Ureter (tissue), 1 donor: ENCODE data around the gene VCAN. TPM values are rescaled to one million over a fixed set of nuclear protein-coding genes. Genes with fewer than 3 reads are reported as not detected.
"Not testable (repeated sequence)": the region's sequence is repeated elsewhere in the genome, so short reads cannot be mapped to it uniquely, and the experiment has no call there.

ENCODE experiments used
- DNase-seq: peaks from one replicate; pipeline ENCODE4 v3.0.0-alpha.2; 2020; ENCODE audit warnings: low spot score
- total RNA-seq: library from RNA; stranded (reverse); gene quantifications from one replicate; pipeline ENCODE4 v1.2.4, GENCODE V29; 2023
- donor health status: DM: yes; HTN: yes; CAD: no.

Gene VCAN
- 75.9 TPM for total RNA-seq

DNA sequence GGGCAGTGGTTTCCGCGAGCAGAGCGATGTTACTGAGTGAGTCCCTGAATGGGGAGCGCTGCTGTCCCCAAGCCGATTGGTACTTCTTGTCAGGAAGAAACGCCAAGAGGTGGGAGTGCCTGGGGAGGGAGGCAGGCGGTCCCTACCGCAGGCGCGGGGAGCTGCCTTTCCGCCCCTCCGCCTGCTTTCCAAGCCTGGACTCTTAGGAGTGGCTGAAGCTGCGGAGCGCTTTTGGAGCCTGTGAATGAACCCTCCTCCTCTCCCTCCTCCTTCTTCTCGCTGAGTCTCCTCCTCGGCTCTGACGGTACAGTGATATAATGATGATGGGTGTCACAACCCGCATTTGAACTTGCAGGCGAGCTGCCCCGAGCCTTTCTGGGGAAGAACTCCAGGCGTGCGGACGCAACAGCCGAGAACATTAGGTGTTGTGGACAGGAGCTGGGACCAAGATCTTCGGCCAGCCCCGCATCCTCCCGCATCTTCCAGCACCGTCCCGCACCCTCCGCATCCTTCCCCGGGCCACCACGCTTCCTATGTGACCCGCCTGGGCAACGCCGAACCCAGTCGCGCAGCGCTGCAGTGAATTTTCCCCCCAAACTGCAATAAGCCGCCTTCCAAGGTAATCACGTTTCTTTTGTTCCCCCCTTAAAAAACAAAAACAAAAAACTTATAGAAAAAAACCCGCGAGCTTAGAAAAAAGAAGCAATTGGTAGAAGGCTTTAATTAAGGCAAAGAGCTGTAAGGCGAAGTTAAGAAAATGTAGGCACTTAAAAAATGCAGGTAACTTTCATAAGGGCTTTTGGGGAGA, at the start of gene VCAN:
TSS of gene VCAN (plus strand) at position 340 of the 808 bp plus-strand sequence. CDS start 11,775 bp downstream, outside the sequence.
- peak; percentile 66 for DNase-seq

DNA sequence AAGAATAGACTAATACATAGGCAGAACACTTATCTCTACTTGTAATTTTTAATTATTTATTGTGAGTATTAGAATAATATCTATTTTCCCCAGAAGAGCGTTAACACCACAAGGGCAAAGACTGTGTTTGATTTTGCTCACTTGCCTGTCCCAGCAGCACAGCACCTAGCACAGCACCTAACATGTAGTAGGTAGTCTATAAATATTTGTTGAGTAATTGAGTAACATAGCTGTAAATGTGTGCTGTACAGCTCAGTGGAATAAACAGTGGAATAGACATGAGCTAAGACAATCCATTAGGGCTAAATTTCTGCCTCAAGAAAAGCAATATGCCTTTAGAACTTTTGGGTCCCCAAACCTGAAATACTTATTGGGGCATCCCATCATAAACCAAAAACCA, 49.3 kb upstream of the VCAN start:
- no peak for DNase-seq

DNA sequence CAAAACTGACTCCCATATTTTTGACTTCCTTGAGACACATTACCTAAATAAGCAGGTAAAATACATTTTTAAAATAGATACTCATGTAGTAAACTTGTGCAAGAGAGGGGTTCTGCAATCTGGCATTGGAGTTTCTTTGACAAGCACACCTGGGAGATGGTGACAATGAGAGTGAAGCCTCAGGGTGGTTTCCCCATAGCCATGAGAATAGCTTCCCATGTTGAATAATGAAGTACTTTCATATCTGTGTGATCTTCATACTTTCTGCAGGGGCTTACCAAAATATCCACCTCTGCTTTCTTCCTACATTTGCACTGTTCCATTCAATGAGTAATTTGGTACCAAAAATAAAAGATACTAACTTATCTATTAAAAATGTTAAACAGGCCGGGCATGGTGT, 44.7 kb upstream of the VCAN start:
- no peak for DNase-seq

DNA sequence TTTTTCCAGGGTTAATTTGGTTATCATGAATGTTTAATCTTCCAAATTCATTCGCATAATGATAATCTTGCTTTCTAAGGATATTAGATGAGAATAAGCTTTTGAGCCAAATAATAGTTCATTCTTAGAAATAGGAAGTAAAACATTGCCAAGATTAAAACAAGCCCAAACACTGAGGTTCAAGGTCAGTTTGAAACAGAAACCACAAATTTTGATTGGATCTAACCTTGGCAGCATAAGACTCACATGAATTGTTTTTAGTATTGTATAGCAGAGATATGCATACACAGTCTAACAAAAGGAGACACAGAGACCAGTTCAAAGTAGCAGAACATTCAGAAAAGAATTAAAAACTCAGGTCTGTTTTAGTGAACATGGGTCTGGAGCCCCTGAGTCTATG, 43.4 kb upstream of the VCAN start:
- no peak for DNase-seq

DNA sequence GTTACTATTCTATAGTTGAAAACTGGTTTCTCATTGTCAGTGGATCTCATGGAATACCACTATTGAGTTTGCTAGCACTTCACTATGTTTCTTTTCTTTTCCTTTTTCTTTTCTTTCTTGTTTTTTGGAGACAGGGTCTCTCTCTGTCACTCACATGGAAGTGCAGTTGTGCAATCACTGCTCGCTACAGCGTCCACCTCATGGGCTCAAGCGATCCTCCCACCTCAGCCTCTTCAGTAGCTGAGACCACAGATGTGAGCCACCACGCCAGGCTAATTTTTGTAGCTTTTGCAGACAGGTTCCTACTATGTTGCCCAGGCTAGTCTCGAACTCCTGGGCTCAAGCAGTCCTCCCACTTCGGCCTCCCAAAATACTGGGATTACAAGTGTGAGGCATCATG, 42.7 kb upstream of the VCAN start:
- DNase-seq, result no peak

DNA sequence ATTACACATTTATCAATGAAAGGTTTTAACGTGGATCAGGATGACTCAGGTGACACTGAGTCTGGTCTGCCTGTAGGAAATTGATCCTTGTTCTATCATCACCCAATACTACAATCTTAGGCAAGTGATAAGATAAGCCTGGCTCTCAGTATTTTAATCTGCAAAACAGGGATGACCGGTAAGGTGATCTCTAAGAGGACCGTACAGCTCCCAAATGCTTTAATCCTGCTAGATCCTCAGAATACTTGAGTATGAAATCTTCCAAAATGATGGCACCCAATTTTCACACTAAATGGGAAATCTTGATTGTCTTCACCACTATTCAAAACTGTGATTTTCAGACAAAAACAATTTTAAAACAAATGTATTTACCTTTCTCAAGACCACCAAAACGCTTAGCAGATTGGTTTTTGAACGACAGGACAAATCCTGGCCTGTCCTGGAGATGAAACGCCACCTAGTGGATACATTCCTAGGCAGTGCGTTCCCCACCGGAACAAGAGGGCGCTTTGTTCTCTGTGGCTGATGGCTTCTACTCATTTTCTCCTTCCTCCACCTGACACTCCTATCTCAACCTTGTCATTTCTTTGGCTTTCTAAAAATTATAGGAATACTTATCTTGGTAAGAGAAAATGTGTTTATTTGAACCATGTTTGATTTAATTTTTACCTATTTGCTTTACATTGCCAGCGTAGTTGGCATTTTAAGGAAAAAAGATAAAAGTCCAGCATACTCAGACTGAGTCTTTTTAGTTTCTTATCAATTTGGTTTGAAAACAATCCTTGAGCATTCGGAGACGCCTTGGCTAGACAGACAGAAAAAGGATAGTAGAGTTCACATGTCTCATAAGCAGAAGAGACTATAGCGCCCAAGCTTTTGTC, 41.2 kb upstream of the VCAN start:
- peak; percentile 59 for DNase-seq

DNA sequence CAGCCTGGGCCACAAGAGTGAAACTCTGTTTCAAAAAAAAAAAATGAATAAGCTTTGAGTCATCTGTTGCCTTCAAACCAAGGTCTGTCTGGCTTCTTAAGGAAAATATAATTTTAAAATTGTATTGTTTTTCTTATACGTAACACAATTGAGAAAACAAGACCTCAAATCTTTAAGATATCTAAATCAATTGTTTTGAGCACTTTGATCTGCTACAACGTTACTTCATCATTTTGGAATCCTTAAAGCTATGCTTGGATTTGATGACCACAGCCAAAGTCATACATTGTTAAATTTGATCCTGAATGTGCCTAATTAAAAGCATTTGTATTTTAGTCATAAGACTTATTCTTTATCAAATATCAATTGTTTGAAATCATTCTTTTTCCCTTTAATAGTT, 37.7 kb upstream of the VCAN start:
- DNase-seq, result no peak

DNA sequence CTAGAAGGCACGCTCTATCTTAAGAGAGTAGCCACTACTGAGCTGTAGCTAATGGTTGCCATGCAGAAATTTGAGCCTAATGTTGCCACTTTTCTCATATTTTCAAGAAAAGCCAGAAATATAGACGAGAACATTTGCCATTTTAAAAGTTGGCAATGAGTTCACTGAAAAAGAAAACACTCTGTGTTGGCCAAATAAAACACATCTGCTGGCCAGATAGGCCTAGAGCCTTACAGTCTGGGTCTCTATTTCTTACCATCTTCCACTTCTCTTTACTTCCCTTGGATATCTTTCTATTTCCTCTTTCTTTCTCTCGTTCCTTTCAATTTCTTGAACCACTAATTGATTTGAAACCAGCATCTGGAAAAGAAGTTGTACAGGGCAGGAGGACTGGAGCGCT, 36.6 kb upstream of the VCAN start:
- DNase-seq, result no peak

DNA sequence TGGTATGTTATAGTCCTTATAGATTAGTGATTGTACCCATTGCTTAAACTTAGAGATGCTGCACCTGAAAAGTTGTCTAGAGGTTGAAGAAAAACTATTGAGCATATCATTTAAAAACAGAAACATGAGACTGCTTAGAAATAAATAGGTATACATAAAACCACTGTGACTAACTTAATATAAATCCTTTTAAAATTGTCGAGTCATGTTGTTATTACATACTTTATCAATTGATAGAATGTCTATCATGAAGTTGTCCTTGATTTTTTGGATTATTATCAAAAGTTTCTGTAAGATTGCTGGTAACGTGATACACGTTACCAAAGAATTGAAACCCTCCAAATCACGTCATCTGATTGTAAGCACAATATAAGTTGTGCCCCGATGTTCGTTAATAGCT, 35.3 kb upstream of the VCAN start:
- no peak for DNase-seq

DNA sequence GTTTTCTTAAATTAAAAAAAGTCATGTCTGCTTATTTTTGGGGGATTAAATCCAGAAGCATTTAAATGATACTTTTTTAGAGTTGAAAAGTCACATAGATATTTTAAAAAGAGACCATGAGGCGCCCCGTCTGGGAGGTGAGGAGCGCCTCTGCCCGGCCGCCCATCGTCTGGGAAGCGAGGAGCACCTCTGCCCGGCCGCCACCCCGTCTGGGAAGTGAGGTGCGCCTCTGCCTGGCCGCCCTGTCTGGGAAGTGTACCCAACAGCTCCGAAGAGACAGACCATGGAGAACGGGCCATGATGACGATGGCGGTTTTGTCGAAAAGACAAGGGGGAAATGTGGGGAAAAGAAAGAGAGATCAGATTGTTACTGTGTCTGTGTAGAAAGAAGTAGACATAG, 33.8 kb upstream of the VCAN start:
- not testable (repeated sequence) for DNase-seq

DNA sequence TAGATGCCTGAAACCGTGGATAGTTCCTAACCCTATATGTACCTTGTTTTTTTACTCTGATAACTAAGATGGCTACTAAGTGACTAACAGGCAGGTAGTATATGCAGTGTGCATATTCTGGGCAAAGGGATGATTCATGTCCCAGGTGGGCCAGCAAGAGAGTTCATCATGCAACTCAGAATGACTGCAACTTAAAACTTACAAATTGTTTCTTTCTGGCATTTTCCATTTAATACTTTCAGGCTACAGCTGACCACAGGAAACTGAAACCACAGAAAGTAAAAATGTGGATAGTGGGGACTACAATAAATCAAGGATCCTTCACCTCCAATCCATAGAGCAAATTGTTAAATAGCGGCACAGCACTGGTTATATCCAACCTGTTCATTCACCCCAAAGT, 30.7 kb upstream of the VCAN start:
- DNase-seq, result no peak

DNA sequence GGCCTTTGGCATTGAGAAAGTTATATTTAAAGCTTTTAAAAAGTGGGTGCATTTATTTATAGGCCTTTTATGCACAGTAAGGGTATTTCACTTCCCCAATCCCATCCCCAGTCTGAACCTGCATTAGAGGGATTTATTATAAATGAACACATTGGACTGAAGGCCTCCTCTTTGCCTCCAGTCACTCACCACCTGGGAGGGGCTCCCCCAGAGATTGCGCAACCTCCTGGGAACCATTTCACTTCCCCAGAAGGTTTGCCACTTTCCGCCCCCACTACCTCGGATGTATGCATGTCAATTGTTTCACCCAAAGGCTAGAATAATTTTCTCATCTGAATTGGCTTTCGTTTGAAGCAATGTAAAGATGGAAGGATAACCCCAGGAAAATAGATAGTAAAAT, 29.8 kb upstream of the VCAN start:
- no peak for DNase-seq

DNA sequence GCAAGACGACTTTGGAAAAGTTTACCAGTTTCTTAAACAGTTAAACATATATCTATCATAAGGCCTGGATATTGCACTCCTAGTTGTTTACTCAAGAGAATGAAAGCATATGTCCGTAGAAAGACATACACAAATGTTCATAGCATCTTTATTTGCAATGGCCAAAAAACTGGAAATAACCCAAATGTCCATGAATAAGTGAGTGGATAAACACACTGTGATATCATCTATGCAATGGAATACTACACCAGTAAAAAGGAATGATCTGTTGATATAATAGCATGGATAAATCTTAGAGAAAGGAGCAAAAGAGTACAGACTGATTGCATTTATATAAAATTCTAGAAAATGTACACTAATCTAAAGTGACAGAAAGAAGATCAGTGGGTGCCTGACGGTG, 28.0 kb upstream of the VCAN start:
- DNase-seq, result no peak

DNA sequence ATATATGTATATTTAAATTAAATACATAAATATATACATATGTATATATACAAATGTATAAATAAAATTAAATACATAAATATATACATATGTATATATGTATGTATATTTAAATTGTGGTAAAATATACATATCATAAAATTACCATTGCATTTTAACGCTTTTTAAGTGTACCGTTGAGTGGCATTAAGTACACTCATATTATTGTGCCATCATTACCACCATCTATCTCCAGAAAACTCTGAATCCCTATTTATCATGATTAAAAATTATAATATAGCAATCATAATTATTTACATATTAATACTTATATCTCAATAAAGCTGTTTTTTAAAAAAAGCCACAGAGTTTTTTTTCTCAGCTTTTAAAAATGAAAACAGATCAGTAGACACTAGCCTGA, 27.1 kb upstream of the VCAN start:
- no peak for DNase-seq

DNA sequence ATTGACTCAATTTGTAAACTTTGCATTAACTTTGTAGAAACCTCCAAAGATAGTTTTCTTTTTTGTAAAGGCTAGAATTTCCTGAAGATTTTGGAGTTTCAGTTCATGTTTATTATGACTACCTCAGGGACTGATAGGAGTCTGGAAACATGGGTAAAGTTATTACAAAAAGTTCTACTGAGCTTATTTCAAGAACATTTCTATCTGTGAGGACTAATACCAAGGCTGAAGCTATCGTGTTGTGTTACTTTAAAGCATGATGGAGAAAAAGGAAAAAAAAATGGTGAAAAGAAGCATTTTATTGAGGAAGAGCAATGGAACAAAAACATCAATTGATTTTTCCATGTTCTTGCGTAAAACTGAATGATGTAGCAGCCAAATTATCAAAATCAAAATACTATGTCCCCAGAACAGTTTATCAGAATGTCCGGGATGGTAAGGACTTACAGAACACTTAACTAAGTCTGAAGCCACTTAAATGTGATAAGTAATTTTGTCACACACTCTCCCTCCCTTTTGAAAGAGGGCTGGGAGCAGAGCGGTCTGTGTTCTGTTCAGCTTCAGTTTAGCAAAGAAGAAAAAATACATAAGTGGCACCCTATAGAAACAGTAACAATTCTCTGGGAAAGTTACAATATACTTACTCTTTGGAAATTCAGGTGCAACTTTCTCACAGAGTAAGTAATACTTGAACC, 25.1 kb upstream of the VCAN start:
- no peak for DNase-seq

DNA sequence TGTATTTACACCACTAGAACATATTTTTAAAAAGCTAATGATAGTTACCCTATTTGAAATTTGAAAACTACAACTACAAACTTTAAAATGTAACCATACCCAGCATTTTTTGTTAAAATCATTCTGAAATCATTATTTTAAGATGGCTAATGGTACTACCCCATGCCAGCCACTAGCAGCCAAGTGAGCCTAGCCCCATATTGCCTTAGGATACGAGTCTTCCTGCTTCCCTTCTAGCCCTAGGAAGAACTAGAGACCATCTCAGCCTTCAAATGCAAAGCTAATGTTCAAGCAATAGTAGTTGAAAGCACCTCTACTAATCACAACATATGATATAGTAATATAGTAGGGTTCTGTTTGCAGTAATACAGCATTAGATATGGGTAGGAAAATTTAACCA, 24.0 kb upstream of the VCAN start:
- DNase-seq, result no peak

DNA sequence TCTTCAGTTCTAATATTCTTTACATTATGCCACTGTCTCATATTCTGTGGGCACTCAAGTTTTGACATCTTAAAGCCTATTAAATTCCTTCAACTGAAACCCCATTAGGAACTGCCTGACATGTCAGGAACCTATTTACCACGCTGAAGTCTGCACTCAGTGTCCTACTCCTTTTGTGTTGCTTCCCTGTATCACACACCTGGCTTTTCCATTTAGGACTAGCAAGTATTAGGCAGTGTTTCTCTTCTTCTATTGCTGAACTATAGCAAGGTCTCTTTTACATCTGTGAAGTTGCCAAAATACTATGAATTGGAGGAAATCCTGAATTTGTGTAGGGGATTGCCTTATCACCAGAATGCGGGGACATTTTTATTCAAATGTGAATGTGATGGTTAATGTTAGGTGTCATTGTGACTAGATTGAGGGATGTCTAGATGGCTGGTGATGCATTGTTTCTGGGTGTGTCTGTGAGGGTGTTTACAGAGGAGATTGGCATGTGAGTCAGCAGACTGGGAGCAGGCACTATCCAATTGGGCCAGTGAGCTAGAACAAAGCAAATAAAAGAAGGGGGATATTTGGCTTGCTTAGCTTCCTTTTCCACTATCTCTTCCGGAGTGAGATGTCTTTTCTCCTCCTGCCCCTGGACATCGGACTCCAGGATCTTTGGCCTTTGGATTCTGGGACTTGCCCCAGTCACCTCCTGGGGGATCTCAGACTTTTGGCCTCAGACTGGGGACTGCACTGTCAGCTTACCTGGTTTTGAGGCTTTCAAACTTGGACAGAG, 21.2 kb upstream of the VCAN start:
- no peak for DNase-seq

DNA sequence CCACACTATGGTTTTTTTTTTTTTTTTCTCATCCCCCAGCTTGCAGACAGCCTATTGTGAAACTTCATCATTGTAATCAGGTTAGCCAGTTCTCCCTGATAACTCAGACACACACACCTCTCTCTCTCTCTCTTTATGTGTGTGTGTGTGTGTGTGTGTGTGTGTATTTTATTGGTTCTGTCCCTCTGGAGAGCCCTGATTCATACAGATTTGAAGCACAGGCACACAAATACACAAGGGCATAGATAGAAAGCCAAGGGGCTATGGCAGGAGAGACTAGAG, 20.6 kb upstream of the VCAN start:
- DNase-seq, result no peak

DNA sequence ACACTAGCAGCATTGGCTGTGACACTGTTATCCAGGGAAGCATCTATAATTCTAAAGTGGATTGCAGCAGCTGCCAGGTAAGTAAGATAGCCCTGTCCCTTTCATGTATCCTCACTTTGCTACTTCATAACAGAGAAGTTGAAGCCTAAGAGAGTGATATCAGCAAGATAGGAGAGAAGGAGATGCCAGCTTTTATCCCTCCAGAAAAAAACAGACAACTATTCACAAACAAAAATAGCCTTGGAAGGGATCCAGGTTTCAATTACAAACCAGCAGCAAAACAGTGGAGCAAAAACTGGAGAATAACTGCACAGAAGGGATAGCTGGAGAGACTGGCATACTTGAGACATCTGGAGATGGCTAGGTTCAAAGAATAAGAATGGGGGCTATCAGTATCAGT, 19.6 kb upstream of the VCAN start:
- DNase-seq, result no peak

DNA sequence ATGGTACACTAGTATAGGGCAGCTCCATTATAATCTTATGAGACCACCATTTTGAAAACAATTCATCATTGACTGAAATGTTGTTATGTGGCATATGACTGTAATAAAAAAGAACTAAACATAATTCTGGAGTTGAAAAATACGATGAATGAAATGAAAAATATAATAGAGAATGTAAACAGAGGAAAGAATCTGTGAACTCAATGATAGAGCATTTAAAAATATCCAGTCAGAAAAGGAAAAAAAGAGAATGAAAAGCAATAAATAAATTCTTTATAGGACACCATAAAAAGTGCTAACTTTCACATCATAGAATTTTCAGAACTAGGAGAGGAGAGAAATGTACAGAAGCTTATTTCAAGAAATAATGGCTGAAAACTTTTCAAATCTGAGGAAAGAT, 17.6 kb upstream of the VCAN start:
- no peak for DNase-seq

DNA sequence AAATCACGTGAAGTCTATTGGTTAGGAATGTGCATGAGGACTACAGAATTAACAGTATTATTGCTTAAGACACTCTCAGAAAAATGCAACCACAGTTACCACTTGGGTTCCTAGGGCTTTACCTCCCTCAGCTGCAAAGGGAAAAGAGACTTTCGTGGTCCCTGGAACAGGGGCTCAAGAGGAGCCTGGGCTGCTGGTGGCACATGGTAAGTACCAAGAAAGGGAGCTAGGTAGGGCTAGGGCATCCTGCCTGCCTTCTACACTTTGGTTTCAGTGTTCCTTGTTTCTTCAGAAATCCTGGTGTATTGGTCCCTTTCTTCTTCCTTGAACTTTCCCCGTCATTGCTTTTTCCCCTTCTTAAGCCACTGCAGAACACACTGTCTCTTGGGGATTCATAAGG, 7.3 kb upstream of the VCAN start:
- DNase-seq, result no peak
